GM23338 (cell line): ENCODE measurements around the gene EFCAB8.

ENCODE experiments used
- CREB1 ChIP-seq: fragments of 250-450 bp; sonication (Bioruptor Pico); IDR thresholded peaks from 2 replicates; pipeline ENCODE4 v1.5.0; 2020; ENCODE audit warnings: low read depth, mild to moderate bottlenecking, moderate library complexity
- CTCF ChIP-seq, 2 experiments: fragments of 200-600 bp in 1 of 2; sonication (generic) in 1 of 2; conservative IDR thresholded peaks; 2 replicates each; pipeline versions ENCODE4 v1.5.1 to v1.6.1; 2016 to 2017; ENCODE audit warnings: antibody characterized with exemption in 2 of 2, low read depth in 2 of 2, mild to moderate bottlenecking in 2 of 2, moderate library complexity in 1 of 2
- ETS1 ChIP-seq: IDR thresholded peaks from 2 replicates; pipeline ENCODE4 v1.6.1; 2016; ENCODE audit warnings: antibody characterized with exemption
- EZH2 ChIP-seq: fragments of 200-600 bp; sonication (generic); IDR thresholded peaks from one replicate; pipeline ENCODE4 v1.8.0; 2017; ENCODE audit warnings: antibody characterized with exemption, mild to moderate bottlenecking, low read depth; ENCODE audit not compliant: unreplicated experiment
- EZH2phosphoT487 ChIP-seq: fragments of 200-600 bp; sonication (generic); IDR thresholded peaks from one replicate; pipeline ENCODE4 v1.8.1; 2018; ENCODE audit warnings: antibody characterized with exemption; ENCODE audit not compliant: unreplicated experiment
- JUNB ChIP-seq: IDR thresholded peaks from one replicate; pipeline ENCODE4 v1.6.1; 2016; ENCODE audit warnings: antibody characterized with exemption; ENCODE audit not compliant: unreplicated experiment
- NANOG ChIP-seq: IDR thresholded peaks from 2 replicates; pipeline ENCODE4 v1.6.1; 2016; ENCODE audit warnings: antibody characterized with exemption, borderline replicate concordance
- POLR2AphosphoS5 ChIP-seq: IDR thresholded peaks from 2 replicates; pipeline ENCODE4 v1.6.1; 2016; ENCODE audit warnings: antibody characterized with exemption, low read depth
- REST ChIP-seq: IDR thresholded peaks from one replicate; pipeline ENCODE4 v1.6.1; 2018; ENCODE audit warnings: antibody characterized with exemption; ENCODE audit not compliant: unreplicated experiment
- ZNF114 ChIP-seq: fragments of 250-450 bp; sonication (Bioruptor Pico); IDR thresholded peaks from 2 replicates; pipeline ENCODE4 v1.5.0; 2020; ENCODE audit warnings: mild to moderate bottlenecking, moderate library complexity
- ZNF331 ChIP-seq: fragments of 250-450 bp; sonication (Bioruptor Pico); IDR thresholded peaks from 2 replicates; pipeline ENCODE4 v1.5.0; 2020; ENCODE audit warnings: low read depth, mild to moderate bottlenecking, moderate library complexity
- ZNF462 ChIP-seq: fragments of 250-450 bp; sonication (Bioruptor Pico); IDR thresholded peaks from 2 replicates; pipeline ENCODE4 v1.5.0; 2020; ENCODE audit warnings: mild to moderate bottlenecking, moderate library complexity

GRCh38 chr20:32842688-32843524, 15.8 kb upstream of the EFCAB8 start:
- TF ChIP-seq EZH2 (no peak), REST (no peak), CTCF (conservative IDR thresholded peaks at IDR 0.05; ENCODE audit: low read depth in 2 of 2) (no peak), POLR2AphosphoS5 (no peak), CREB1 (CRISPR knock-in tag) (no peak), JUNB (no peak), ETS1 (no peak), EZH2phosphoT487 (no peak), ZNF331 (CRISPR knock-in tag) (no peak), ZNF462 (CRISPR knock-in tag) (no peak), NANOG (no peak), ZNF114 (CRISPR knock-in tag) (no peak)
